GM20431 (cell line): ENCODE results near the gene SLFNL1.

Source experiments
- in situ Hi-C: fragments of 300-500 bp; cut with MseI, MboI; formaldehyde crosslinking; loops from one replicate; pipeline ENCODE4 v1.15.0; 2020; ENCODE audit warnings: low sequenced_read_pairs; ENCODE audit not compliant: unreplicated experiment

Gene SLFNL1

DNA sequence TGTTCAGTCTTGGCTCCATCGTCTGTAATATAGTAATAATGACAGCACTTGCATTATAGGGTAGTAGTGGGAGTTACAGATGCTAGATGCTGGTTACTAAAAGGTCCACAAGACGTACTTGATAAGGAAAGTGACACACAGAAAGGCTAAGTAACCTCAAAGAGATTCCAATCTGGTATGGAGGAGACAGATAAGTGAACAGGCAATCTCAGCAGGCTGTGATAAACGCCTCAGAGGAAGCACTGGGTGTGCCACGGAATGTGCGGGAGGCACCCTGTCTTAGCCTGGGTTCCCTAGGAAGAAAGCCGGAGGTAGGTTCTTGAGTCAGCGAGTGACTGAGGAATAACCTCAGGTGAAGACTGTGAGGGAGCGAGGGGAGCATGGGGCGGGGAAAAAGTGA lies 46.6 kb downstream of the SLFNL1 start:
- in situ Hi-C loops = loop anchor here (25.0 kb wide), 1 partner anchor 363 kb away; no protein-coding TSS in a partner anchor

DNA sequence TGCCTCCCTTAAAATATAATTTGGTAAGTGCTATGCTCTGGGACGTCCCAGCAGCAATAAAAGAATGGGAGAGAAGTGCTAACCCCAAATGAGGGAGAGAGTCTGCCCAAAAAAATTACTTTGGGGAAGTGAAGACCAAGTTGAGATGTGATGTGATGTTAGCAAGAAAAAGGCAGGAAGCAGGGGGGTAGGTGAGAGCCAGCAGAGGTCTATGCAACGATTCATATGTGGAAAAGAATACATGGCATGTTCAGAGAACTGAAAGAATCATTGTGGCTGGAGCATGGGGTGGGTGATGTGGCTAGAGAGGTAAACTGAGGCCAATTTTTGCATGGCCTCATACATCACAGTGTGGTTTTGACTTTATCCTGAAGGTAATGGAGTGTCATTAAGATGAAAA lies 47.6 kb downstream of the SLFNL1 start:
- in situ Hi-C loops = loop anchor here (25.0 kb wide), 1 partner anchor 362 kb away; no protein-coding TSS in a partner anchor

DNA sequence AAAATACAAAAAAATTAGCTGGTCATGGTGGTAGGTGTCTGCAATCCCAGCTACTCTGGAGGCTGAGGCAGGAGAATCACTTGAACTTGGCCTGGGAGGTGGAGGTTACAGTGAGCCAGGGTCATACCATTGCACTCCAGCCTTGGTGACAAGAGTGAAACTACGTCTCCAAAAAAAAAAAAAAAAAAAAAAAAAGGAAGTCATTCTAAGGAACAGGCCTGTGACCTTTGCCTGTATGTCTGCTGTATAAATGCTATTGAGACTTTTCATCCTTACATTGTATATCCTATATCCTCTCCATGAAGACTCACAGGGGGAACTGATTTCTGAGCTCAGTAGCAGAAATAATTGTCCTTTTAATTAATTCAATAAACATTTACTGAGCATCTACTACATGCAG lies 49.6 kb downstream of the SLFNL1 start:
- in situ Hi-C loops = loop anchor here (25.0 kb wide), 1 partner anchor 360 kb away; no protein-coding TSS in a partner anchor

DNA sequence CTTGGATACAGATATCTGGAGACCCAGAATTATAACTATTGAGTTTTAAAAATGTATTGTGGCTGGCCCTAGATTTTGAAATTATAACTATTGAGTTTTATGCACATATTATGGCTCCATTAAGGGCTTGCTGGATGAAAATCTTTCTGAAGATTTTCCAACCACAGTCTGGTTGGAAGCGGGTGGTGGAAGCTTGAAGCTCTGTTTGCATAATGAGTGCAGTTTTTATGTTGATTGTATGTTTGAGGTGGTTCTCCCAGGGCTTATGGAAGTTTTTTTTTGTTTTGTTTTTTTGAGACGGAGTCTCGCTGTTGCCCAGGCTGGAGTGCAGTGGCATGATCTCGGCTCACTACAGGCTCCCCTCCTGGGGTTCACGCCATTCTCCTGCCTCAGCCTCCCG lies 52.1 kb downstream of the SLFNL1 start:
- in situ Hi-C loops = loop anchor here (25.0 kb wide), 1 partner anchor 357 kb away; no protein-coding TSS in a partner anchor

DNA sequence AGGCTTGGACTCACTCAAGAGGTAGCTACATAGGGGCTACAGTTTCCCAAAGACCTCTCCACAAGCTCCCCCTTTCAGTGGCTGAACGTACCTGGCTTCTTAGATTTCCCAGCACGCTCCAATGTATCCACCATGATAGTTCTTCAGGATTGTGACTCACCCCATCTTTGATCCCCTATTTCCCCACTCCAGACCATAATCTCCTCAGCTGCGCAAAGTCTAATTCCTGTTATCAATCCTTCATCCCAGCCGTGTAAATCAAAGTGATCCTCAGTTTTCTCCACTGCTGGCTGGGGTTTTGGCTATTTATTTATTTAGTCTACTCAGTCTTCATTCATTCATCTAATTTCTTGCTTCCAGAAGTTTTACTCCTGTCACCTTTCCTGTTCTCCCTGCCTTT lies 55.1 kb downstream of the SLFNL1 start:
- in situ Hi-C loops = loop anchor here (25.0 kb wide), 1 partner anchor 354 kb away; no protein-coding TSS in a partner anchor
